Tibial nerve (tissue), 4 donors: Measurements from ENCODE around the gene SLC35F2. TPM values are rescaled to one million over a fixed set of nuclear protein-coding genes. Genes with fewer than 3 reads are reported as not detected.

ENCODE experiments used
- DNase-seq, 2 donors: peaks; one replicate each; pipeline ENCODE4 v3.0.0-alpha.2; 2019; ENCODE audit warnings: low spot score in 2 of 2
- H3K27ac ChIP-seq, 4 donors: fragments of 200-600 bp; sonication (generic) in 3 of 4; one replicate each; pipeline ENCODE4 v1.5.1; 2017 to 2019; ENCODE audit warnings: mild to moderate bottlenecking in 1 of 4
- H3K27me3 ChIP-seq, 2 donors: fragments of 200-600 bp; sonication (generic) in 1 of 2; one replicate each; pipeline versions ENCODE4 v1.5.1 to v1.6.0; 2017 to 2019
- H3K36me3 ChIP-seq, 3 donors: fragments of 200-600 bp; sonication (generic); one replicate each; pipeline ENCODE4 v1.5.1; 2018 to 2019
- H3K4me1 ChIP-seq, 4 donors: fragments of 200-600 bp; sonication (generic) in 3 of 4; one replicate each; pipeline ENCODE4 v1.5.1; 2017 to 2019
- H3K4me3 ChIP-seq, 4 donors: fragments of 200-600 bp; sonication (generic) in 3 of 4; one replicate each; pipeline ENCODE4 v1.5.1; 2017 to 2019; ENCODE audit warnings: mild to moderate bottlenecking in 1 of 4, moderate library complexity in 1 of 4
- H3K9me3 ChIP-seq, 4 donors: fragments of 200-600 bp; sonication (generic) in 3 of 4; one replicate each; pipeline ENCODE4 v1.5.1; 2017 to 2019
- CTCF ChIP-seq, 5 experiments: fragments of 200-600 bp in 3 of 5; fragments of 450-650 bp in 2 of 5; sonication (generic) in 3 of 5; IDR thresholded peaks; one replicate each; pipeline ENCODE4 v1.5.1; 2016 to 2019; ENCODE audit warnings: antibody characterized with exemption in 5 of 5, mild to moderate bottlenecking in 3 of 5, moderate library complexity in 2 of 5
- EP300 ChIP-seq, 2 donors: sonication (generic); formaldehyde crosslinking; IDR thresholded peaks; one replicate each; pipeline ENCODE4 v1.6.1; 2017; ENCODE audit warnings: antibody characterized with exemption in 2 of 2, mild to moderate bottlenecking in 1 of 2
- POLR2A ChIP-seq, 2 donors: fragments of 450-650 bp; IDR thresholded peaks; one replicate each; pipeline ENCODE4 v1.6.1; 2017; ENCODE audit warnings: antibody characterized with exemption in 2 of 2, mild to moderate bottlenecking in 2 of 2, moderate library complexity in 2 of 2
- WGBS, 2 donors: methylation state at CpG; one replicate each; pipeline ENCODE4 v1.1.5; 2018; 5-methylcytosine and 5-hydroxymethylcytosine counted together
- total RNA-seq, 4 donors: library from RNA; depleted of rRNA; stranded (reverse); fragments of >200 nt; gene quantifications; one replicate each; pipeline ENCODE4 v1.1.0, GENCODE V29; 2016

Gene SLC35F2
- total RNA-seq, 4 donors from 2014 or later, result 3.7 to 15.5 (median 5.6) TPM

DNA sequence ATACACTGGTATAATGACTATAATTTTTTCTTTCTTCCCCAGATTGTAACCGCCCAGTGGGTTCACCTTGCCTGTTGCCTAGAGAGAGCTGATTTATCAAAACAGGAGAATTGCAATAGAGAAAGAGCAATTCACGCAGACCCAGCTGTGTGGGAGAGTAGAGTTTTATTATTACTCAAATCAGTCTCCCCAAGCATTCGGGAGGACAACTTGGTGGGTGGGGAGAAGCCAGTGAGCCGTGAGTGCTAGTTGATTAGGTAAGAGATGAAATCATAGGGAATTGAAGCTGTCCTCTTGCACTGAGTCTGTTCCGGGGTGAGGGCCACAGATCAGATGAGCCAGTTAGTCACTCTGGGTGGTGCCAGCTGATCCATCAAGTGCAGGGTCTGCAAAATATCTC lies 73.2 kb downstream of the SLC35F2 start:
- H3K27ac ChIP-seq, result no peak overlapping the region
- H3K36me3 ChIP-seq, result no peaks in the 10 kb centered on the region
- H3K9me3 ChIP-seq, result no peaks in the 10 kb centered on the region
- H3K4me3 ChIP-seq, result no peak overlapping the region
- WGBS, 2 donors, result 67 to 75% methylated on average over 5 of the region's 5 CpGs
- DNase-seq, result no peak
- TF ChIP-seq CTCF (IDR thresholded peaks at IDR 0.05) (no peak), EP300 (IDR thresholded peaks at IDR 0.05) (no peak), POLR2A (IDR thresholded peaks at IDR 0.05) (no peak)
- H3K4me1 ChIP-seq, result no peaks in the 10 kb centered on the region
- H3K27me3 ChIP-seq, result no peaks in the 10 kb centered on the region

DNA sequence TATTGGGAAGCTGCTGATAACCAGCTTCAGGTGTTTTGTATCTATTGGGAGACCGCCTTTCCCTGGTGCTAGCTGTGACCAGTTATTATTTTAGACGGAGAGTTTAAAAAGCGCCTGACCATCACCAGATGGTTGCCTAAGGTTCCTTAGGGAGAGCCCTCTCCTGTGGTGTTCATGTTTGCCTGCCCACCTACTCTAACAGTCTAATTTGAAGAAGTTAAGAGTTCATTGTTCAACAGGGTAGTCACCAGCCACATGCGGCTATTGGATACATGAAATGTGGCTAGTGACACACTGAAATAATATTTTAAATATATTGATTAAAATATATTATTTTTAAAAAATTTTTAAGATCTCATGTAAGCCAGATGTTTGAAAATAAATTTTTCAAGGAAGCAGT lies 75.5 kb downstream of the SLC35F2 start:
- H3K9me3 ChIP-seq, result no peaks in the 10 kb centered on the region
- WGBS, 2 donors, result 95% methylated on average over 4 of the region's 4 CpGs
- H3K4me3 ChIP-seq, result no peak overlapping the region
- H3K36me3 ChIP-seq, result no peaks in the 10 kb centered on the region
- DNase-seq, result no peak
- H3K4me1 ChIP-seq, result no peaks in the 10 kb centered on the region
- H3K27ac ChIP-seq, result no peak overlapping the region
- H3K27me3 ChIP-seq, result no peaks in the 10 kb centered on the region
- TF ChIP-seq EP300 (IDR thresholded peaks at IDR 0.05), result no peak
- no peak for TF ChIP-seq POLR2A (IDR thresholded peaks at IDR 0.05)
- TF ChIP-seq CTCF (IDR thresholded peaks at IDR 0.05), result no peak

DNA sequence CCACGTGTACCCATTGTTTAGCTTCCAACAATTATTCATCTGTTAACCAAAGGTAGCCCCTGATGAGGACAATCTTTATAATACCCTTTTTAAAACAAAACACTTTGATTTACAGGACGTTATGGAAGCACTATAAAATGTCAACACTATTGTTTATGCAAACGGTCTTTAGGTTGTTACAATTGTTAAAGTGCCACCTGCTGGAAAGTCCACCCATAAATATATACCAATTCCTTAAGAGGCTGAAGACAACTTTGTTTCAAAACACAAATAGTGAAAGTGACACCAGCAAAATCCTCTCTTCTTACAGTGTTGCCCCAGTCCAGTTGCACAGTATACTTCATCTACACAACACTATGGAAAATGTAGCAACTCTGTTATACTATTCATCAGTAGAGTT lies 77.8 kb downstream of the SLC35F2 start:
- H3K4me3 ChIP-seq, result no peak overlapping the region
- no peaks in the 10 kb centered on the region for H3K4me1 ChIP-seq
- no peak overlapping the region for H3K27ac ChIP-seq
- no peaks in the 10 kb centered on the region for H3K27me3 ChIP-seq
- TF ChIP-seq POLR2A (IDR thresholded peaks at IDR 0.05) (no peak), EP300 (IDR thresholded peaks at IDR 0.05) (no peak), CTCF (IDR thresholded peaks at IDR 0.05) (no peak)
- H3K9me3 ChIP-seq, result no peaks in the 10 kb centered on the region
- H3K36me3 ChIP-seq, result no peaks in the 10 kb centered on the region
- no peak for DNase-seq
- 35 to 38% methylated on average over 3 of the region's 3 CpGs for WGBS, 2 donors

- no peak overlapping the region for H3K27ac ChIP-seq
- H3K4me3 ChIP-seq, result no peak overlapping the region
- no peak for TF ChIP-seq EP300 (IDR thresholded peaks at IDR 0.05)
- no peak for TF ChIP-seq POLR2A (IDR thresholded peaks at IDR 0.05)
- no peak for TF ChIP-seq CTCF (IDR thresholded peaks at IDR 0.05)
- no peaks in the 10 kb centered on the region for H3K4me1 ChIP-seq
- no peaks in the 10 kb centered on the region for H3K36me3 ChIP-seq
- H3K9me3 ChIP-seq, result no peaks in the 10 kb centered on the region
- H3K27me3 ChIP-seq, result no peaks in the 10 kb centered on the region
- WGBS, 2 donors, result 37 to 44% methylated on average over 3 of the region's 3 CpGs
- no peak for DNase-seq
These were observed 78.5 kb downstream of the SLC35F2 start for GRCh38 chr11:107780136-107780535.

DNA sequence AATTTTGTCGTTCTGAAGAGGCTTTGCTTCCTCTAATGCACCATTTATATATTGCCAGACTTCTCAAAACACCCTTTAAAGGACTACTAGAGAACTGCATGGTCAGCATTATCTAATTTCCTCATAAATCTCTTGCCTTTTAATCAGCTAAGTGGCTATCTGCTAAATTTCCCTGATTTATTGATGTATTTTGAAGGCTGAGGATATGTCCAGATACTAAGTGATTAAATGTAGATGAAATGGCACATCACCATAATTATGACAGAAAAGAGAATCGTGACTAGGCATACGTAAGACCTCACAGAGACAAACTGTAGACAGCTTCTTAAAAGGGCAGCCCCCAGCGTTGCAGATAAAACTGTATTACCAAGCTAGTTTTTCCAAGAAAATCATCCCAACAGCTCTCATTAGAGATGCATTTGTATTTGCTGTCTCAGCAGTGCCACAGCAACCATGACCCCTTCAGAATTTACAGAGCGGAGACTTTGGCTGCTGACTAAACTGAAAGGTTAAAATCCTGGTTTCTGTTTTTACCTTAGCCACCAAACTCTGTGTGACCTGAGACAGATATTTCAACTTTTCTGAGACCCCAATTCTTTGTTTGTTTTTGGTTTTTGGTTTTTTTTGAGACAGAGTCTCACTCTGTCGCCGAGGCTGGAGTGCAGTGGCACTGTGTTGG lies 79.6 kb downstream of the SLC35F2 start:
- no peaks in the 10 kb centered on the region for H3K36me3 ChIP-seq
- no peaks in the 10 kb centered on the region for H3K9me3 ChIP-seq
- DNase-seq, result no peak
- no peak overlapping the region for H3K4me3 ChIP-seq
- no peaks in the 10 kb centered on the region for H3K4me1 ChIP-seq
- no peak overlapping the region for H3K27ac ChIP-seq
- TF ChIP-seq POLR2A (IDR thresholded peaks at IDR 0.05), result no peak
- no peak for TF ChIP-seq EP300 (IDR thresholded peaks at IDR 0.05)
- no peak for TF ChIP-seq CTCF (IDR thresholded peaks at IDR 0.05)
- 74 to 80% methylated on average over 7 of the region's 7 CpGs for WGBS, 2 donors
- no peaks in the 10 kb centered on the region for H3K27me3 ChIP-seq
